ENCODE data around the gene MAP1S. TPM values are rescaled to one million over a fixed set of nuclear protein-coding genes. Genes with fewer than 3 reads are reported as not detected.

The MAP1S gene
- total RNA-seq, 2 experiments from 2014 or later = 18.1 to 21.4 TPM

- no peaks in the 10 kb centered on the region for H3K9me3 ChIP-seq (ENCODE audit: control insufficient read depth in 1 of 2, insufficient read depth in 1 of 2, low read length in 2 of 2)
- peaks cover 4% of the 10 kb centered on the region for H3K4me1 ChIP-seq (ENCODE audit: insufficient read depth, low read length)
- no peak overlapping the region for H3K4me3 ChIP-seq (ENCODE audit: low read length)
- CTCF ChIA-PET = no interaction called here
- H3K27me3 Mint-ChIP-seq = no peaks in the 10 kb centered on the region
- ATAC-seq (ENCODE audit: poor library complexity) (no peak), DNase-seq (no peak)
- intact Hi-C loops (cut with DNase I, micrococcal nuclease) = no loop called here
- no peak for TF ChIP-seq CTCF (IDR thresholded peaks at IDR 0.05)
- H3K9me3 Mint-ChIP-seq = no peaks in the 10 kb centered on the region
- no peak overlapping the region for H3K27ac Mint-ChIP-seq
- peaks cover 66% of the 10 kb centered on the region for H3K36me3 Mint-ChIP-seq (ENCODE audit: low read depth)
- peaks cover 61% of the 10 kb centered on the region for H3K36me3 ChIP-seq (ENCODE audit: insufficient read depth, low read length)
- POLR2A ChIA-PET = interaction anchor here (1.3 kb wide), 1 partner anchor 125 kb away, joined by 4 read pairs; the partner anchor contains the start of gene RPL18A
- no peaks in the 10 kb centered on the region for H3K27me3 ChIP-seq (ENCODE audit: control insufficient read depth in 1 of 2, insufficient read depth in 2 of 2, low read length in 2 of 2)
- H3K4me3 Mint-ChIP-seq = no peak overlapping the region
- H3K27ac ChIP-seq (ENCODE audit: low read depth in 1 of 2, low read length in 2 of 2) = no peak overlapping the region
- peaks cover 25% of the 10 kb centered on the region for H3K4me1 Mint-ChIP-seq (ENCODE audit: low read depth)
Measured at GRCh38 chr19:17734146-17734545, 14.9 kb downstream of the MAP1S start.

GRCh38 chr19:17735410-17735809, 16.1 kb downstream of the MAP1S start:
- H3K9me3 Mint-ChIP-seq = no peaks in the 10 kb centered on the region
- H3K27ac ChIP-seq (ENCODE audit: low read depth in 1 of 2, low read length in 2 of 2) = no peak overlapping the region
- H3K36me3 Mint-ChIP-seq (ENCODE audit: low read depth) = peaks cover 54% of the 10 kb centered on the region
- intact Hi-C loops (cut with DNase I, micrococcal nuclease) = no loop called here
- H3K27ac Mint-ChIP-seq = no peak overlapping the region
- ATAC-seq (ENCODE audit: poor library complexity) (no peak), DNase-seq (no peak)
- H3K4me1 Mint-ChIP-seq (ENCODE audit: low read depth) = peaks cover 18% of the 10 kb centered on the region
- H3K27me3 Mint-ChIP-seq = no peaks in the 10 kb centered on the region
- no peaks in the 10 kb centered on the region for H3K9me3 ChIP-seq (ENCODE audit: control insufficient read depth in 1 of 2, insufficient read depth in 1 of 2, low read length in 2 of 2)
- H3K4me3 Mint-ChIP-seq = no peak overlapping the region
- ChIA-PET CTCF (interaction anchor here (1.7 kb wide), 1 partner anchor 9 kb away, joined by 4 read pairs; no protein-coding TSS in a partner anchor), POLR2A (no interaction called here)
- no peak overlapping the region for H3K4me3 ChIP-seq (ENCODE audit: low read length)
- no peak for TF ChIP-seq CTCF (IDR thresholded peaks at IDR 0.05)
- H3K4me1 ChIP-seq (ENCODE audit: insufficient read depth, low read length) = peaks cover 2% of the 10 kb centered on the region
- peaks cover 49% of the 10 kb centered on the region for H3K36me3 ChIP-seq (ENCODE audit: insufficient read depth, low read length)
- no peaks in the 10 kb centered on the region for H3K27me3 ChIP-seq (ENCODE audit: control insufficient read depth in 1 of 2, insufficient read depth in 2 of 2, low read length in 2 of 2)

GRCh38 chr19:17737690-17738153, 18.4 kb downstream of the MAP1S start:
- Mint-ChIP-seq H3K27me3 (no peaks in the 10 kb centered on the region), H3K27ac (no peak overlapping the region), H3K4me3 (no peak overlapping the region), H3K36me3 (ENCODE audit: low read depth) (peaks cover 32% of the 10 kb centered on the region), H3K4me1 (ENCODE audit: low read depth) (no peaks in the 10 kb centered on the region), H3K9me3 (no peaks in the 10 kb centered on the region)
- no peak for TF ChIP-seq CTCF (IDR thresholded peaks at IDR 0.05)
- no peak for ATAC-seq (ENCODE audit: poor library complexity)
- POLR2A ChIA-PET = no interaction called here
- H3K4me1 ChIP-seq (ENCODE audit: insufficient read depth, low read length) = peaks cover 2% of the 10 kb centered on the region
- CTCF ChIA-PET = interaction anchor here (2.2 kb wide), 1 partner anchor 118 kb away, joined by 4 read pairs; no protein-coding TSS in a partner anchor
- H3K4me3 ChIP-seq (ENCODE audit: low read length) = no peak overlapping the region
- H3K27me3 ChIP-seq (ENCODE audit: control insufficient read depth in 1 of 2, insufficient read depth in 2 of 2, low read length in 2 of 2) = no peaks in the 10 kb centered on the region
- no peaks in the 10 kb centered on the region for H3K9me3 ChIP-seq (ENCODE audit: control insufficient read depth in 1 of 2, insufficient read depth in 1 of 2, low read length in 2 of 2)
- H3K36me3 ChIP-seq (ENCODE audit: insufficient read depth, low read length) = peaks cover 34% of the 10 kb centered on the region
- H3K27ac ChIP-seq (ENCODE audit: low read depth in 1 of 2, low read length in 2 of 2) = no peak overlapping the region
- no peak for DNase-seq
- intact Hi-C loops (cut with DNase I, micrococcal nuclease) = no loop called here
